Liver (tissue), 9 donors: ENCODE measurements around the gene TRPC1. TPM values are rescaled to one million over a fixed set of nuclear protein-coding genes. Genes with fewer than 3 reads are reported as not detected.
"Not testable (repeated sequence)": the region's sequence is repeated elsewhere in the genome, so short reads cannot be mapped to it uniquely, and the experiment has no call there.

Experiments
- DNase-seq: peaks from one replicate; pipeline ENCODE4 v3.0.0-alpha.2; 2017; ENCODE audit warnings: low spot score
- H3K27ac ChIP-seq, 2 donors: one replicate each; pipeline ENCODE4 v1.7.0; 2013; ENCODE audit warnings: inconsistent platforms in 2 of 2, low read length in 2 of 2, control low read depth in 1 of 2, low read depth in 1 of 2, mild to moderate bottlenecking in 1 of 2
- H3K27me3 ChIP-seq, 4 donors: one replicate each; pipeline versions ENCODE4 v1.6.1 to v1.7.0; 2013; ENCODE audit warnings: low read length in 3 of 4, inconsistent platforms in 1 of 4, mild to moderate bottlenecking in 1 of 4, moderate library complexity in 1 of 4; ENCODE audit not compliant: control insufficient read depth in 4 of 4, insufficient read depth in 4 of 4
- H3K36me3 ChIP-seq, 4 donors: one replicate each; pipeline versions ENCODE4 v1.6.1 to v1.7.0; 2013; ENCODE audit warnings: low read length in 3 of 4, mild to moderate bottlenecking in 3 of 4, low read depth in 1 of 4, moderate library complexity in 1 of 4; ENCODE audit not compliant: control insufficient read depth in 4 of 4, insufficient read depth in 3 of 4
- H3K4me1 ChIP-seq, 4 donors: one replicate each; pipeline versions ENCODE4 v1.6.1 to v1.7.0; 2013; ENCODE audit warnings: low read length in 3 of 4, mild to moderate bottlenecking in 3 of 4, moderate library complexity in 1 of 4; ENCODE audit not compliant: control insufficient read depth in 4 of 4, insufficient read depth in 4 of 4
- H3K4me3 ChIP-seq, 3 donors: one replicate each; pipeline versions ENCODE4 v1.6.1 to v1.7.0; 2013; ENCODE audit warnings: low read length in 3 of 3, control low read depth in 1 of 3, low read depth in 1 of 3, mild to moderate bottlenecking in 1 of 3
- H3K9ac ChIP-seq, 2 donors: one replicate each; pipeline ENCODE4 v1.7.0; 2013; ENCODE audit warnings: low read length in 2 of 2, mild to moderate bottlenecking in 2 of 2, moderate library complexity in 2 of 2, control low read depth in 1 of 2, low read depth in 1 of 2
- H3K9me3 ChIP-seq, 4 donors: one replicate each; pipeline versions ENCODE4 v1.6.1 to v1.7.0; 2013; ENCODE audit warnings: low read length in 3 of 4; ENCODE audit not compliant: control insufficient read depth in 4 of 4
- FOXA1 ChIP-seq: IDR thresholded peaks from 2 replicates; pipeline ENCODE4 v1.6.1; 2016; ENCODE audit warnings: antibody characterized with exemption
- FOXA2 ChIP-seq: IDR thresholded peaks from 2 replicates; pipeline ENCODE4 v1.6.1; 2016; ENCODE audit warnings: antibody characterized with exemption
- RAD21 ChIP-seq, 2 donors: IDR thresholded peaks; 2 replicates each; pipeline ENCODE4 v1.6.1; 2016; ENCODE audit warnings: antibody characterized with exemption in 2 of 2, mild to moderate bottlenecking in 2 of 2
- REST ChIP-seq: IDR thresholded peaks from 2 replicates; pipeline ENCODE4 v1.6.1; 2016; ENCODE audit warnings: antibody characterized with exemption, mild to moderate bottlenecking
- SP1 ChIP-seq: IDR thresholded peaks from 2 replicates; pipeline ENCODE4 v1.6.1; 2018; ENCODE audit warnings: antibody characterized with exemption, mild to moderate bottlenecking
- YY1 ChIP-seq: IDR thresholded peaks from 2 replicates; pipeline ENCODE4 v1.6.1; 2016; ENCODE audit warnings: antibody characterized with exemption, mild to moderate bottlenecking
- WGBS: extraction: QIAGEN DNeasy Blood & Tissue Kit; methylation state at CpG from one replicate; pipeline ENCODE4 v1.1.7; 2013; 5-methylcytosine and 5-hydroxymethylcytosine counted together
- polyA plus RNA-seq, 2 donors: library from polyadenylated mRNA; stranded (reverse) in 1 of 2; unstranded in 1 of 2; fragments of 200-250 nt in 1 of 2; fragments of >200 nt in 1 of 2; fragmentation: Nextera tagmentation in 1 of 2; extraction: Ambion mirVana in 1 of 2; gene quantifications; one replicate each; pipeline versions ENCODE4 v1.2.1 to v1.2.3, GENCODE V29; 2013 to 2015
- total RNA-seq, 2 donors: library from RNA; depleted of rRNA; stranded (reverse); fragments of >200 nt; gene quantifications; one replicate each; pipeline ENCODE4 v1.2.3, GENCODE V29; 2014
- TF ChIP-seq, protein P1 (sequence below): IDR thresholded peaks from 2 replicates; pipeline ENCODE4 v1.6.1; 2016; ENCODE audit warnings: antibody characterized with exemption
- TF ChIP-seq, protein P2 (sequence below): fragments of 150-350 bp; IDR thresholded peaks from 2 replicates; pipeline ENCODE4 v1.5.1; 2017; ENCODE audit warnings: improper control_type of control experiment, low read depth, low read length; ENCODE audit not compliant: missing input control
- TF ChIP-seq, protein P3 (sequence below): IDR thresholded peaks from 2 replicates; pipeline ENCODE4 v1.6.1; 2016; ENCODE audit warnings: antibody characterized with exemption
- donor health status: healthy.
- donor health status: healthy.
- donor health status: healthy.
- donor health status: healthy.
- donor health status: healthy.

The TRPC1 gene
- total and polyA plus RNA-seq, 4 donors, result 0.15 to 4.7 (median 1.6) TPM

GRCh38 chr3:142746646-142747045 lies 22.8 kb downstream of the TRPC1 start (continued):
- TF ChIP-seq, protein P1, sequence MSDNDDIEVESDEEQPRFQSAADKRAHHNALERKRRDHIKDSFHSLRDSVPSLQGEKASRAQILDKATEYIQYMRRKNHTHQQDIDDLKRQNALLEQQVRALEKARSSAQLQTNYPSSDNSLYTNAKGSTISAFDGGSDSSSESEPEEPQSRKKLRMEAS, result no peak
- TF ChIP-seq RAD21 (IDR thresholded peaks at IDR 0.05), result no peak
- TF ChIP-seq, protein P2, sequence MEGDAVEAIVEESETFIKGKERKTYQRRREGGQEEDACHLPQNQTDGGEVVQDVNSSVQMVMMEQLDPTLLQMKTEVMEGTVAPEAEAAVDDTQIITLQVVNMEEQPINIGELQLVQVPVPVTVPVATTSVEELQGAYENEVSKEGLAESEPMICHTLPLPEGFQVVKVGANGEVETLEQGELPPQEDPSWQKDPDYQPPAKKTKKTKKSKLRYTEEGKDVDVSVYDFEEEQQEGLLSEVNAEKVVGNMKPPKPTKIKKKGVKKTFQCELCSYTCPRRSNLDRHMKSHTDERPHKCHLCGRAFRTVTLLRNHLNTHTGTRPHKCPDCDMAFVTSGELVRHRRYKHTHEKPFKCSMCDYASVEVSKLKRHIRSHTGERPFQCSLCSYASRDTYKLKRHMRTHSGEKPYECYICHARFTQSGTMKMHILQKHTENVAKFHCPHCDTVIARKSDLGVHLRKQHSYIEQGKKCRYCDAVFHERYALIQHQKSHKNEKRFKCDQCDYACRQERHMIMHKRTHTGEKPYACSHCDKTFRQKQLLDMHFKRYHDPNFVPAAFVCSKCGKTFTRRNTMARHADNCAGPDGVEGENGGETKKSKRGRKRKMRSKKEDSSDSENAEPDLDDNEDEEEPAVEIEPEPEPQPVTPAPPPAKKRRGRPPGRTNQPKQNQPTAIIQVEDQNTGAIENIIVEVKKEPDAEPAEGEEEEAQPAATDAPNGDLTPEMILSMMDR, result no peak
- TF ChIP-seq YY1, result no peak
- no peak for TF ChIP-seq FOXA2

DNA sequence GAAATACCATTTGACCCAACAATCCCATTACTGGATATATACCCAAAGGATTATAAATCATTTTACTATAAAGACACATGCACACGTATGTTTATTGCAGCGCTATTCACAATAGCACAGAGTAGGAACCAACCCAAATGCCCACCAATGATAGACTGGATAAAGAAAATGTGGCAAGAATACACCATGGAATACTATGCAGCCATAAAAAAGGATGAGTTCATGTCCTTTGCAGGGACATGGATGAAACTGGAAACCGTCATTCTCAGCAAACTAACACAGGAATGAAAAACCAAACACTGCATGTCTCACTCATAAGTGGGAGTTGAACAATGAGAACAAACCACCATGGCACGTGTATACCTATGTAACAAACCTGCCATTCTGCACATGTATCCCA lies 26.7 kb downstream of the TRPC1 start:
- not testable (repeated sequence) for DNase-seq, H3K27me3 ChIP-seq, H3K4me3 ChIP-seq, H3K9ac ChIP-seq, H3K36me3 ChIP-seq, H3K27ac ChIP-seq, H3K9me3 ChIP-seq, H3K4me1 ChIP-seq
- WGBS, result 96% methylated on average over 4 of the region's 4 CpGs

GRCh38 chr3:142752605-142753004 lies 28.8 kb downstream of the TRPC1 start:
- not testable (repeated sequence) for H3K4me3 ChIP-seq, H3K9me3 ChIP-seq, DNase-seq, H3K4me1 ChIP-seq, H3K27ac ChIP-seq, H3K9ac ChIP-seq, H3K36me3 ChIP-seq, H3K27me3 ChIP-seq
- 46% methylated on average over 4 of the region's 4 CpGs for WGBS

GRCh38 chr3:142754494-142754893 lies 30.7 kb downstream of the TRPC1 start:
- no peaks in the 10 kb centered on the region for H3K36me3 ChIP-seq
- H3K4me3 ChIP-seq, result no peak overlapping the region
- no peak for DNase-seq
- no peaks in the 10 kb centered on the region for H3K4me1 ChIP-seq
- H3K9ac ChIP-seq, result no peak overlapping the region
- TF ChIP-seq, protein P3, sequence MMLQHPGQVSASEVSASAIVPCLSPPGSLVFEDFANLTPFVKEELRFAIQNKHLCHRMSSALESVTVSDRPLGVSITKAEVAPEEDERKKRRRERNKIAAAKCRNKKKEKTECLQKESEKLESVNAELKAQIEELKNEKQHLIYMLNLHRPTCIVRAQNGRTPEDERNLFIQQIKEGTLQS, result no peak
- TF ChIP-seq FOXA1 (no peak), YY1 (no peak), REST (no peak), SP1 (no peak)
- no peak overlapping the region for H3K27ac ChIP-seq
- 97% methylated on average over 1 of the region's 1 CpG for WGBS
- no peaks in the 10 kb centered on the region for H3K9me3 ChIP-seq
- H3K27me3 ChIP-seq, result no peaks in the 10 kb centered on the region
